H1 (cell line): ENCODE measurements around the gene IKZF2.

Experiments used
- CHD1 ChIP-seq: IDR thresholded peaks from 2 replicates; pipeline ENCODE4 v1.6.1; 2012; ENCODE audit warnings: low read depth, low read length, improper control_type of control experiment
- CTCF ChIP-seq, 3 experiments: IDR thresholded peaks; 1 replicate in 2 of 3; 2 replicates in 1 of 3; pipeline versions ENCODE4 v1.5.1 to v1.6.1; 2011; ENCODE audit warnings: low read length in 3 of 3, mild to moderate bottlenecking in 3 of 3, inconsistent platforms in 2 of 3, low read depth in 1 of 3, moderate library complexity in 1 of 3; ENCODE audit not compliant: insufficient read depth in 1 of 3; ENCODE audit errors: control extremely low read depth in 1 of 3
- EZH2 ChIP-seq: fragments of 200-600 bp; sonication (generic); IDR thresholded peaks from 2 replicates; pipeline ENCODE4 v1.7.1; 2012; ENCODE audit warnings: low read depth, mild to moderate bottlenecking, moderate library complexity, low read length, inconsistent platforms; ENCODE audit not compliant: severe bottlenecking
- GABPA ChIP-seq: IDR thresholded peaks from 2 replicates; pipeline ENCODE4 v1.6.1; 2011; ENCODE audit warnings: mild to moderate bottlenecking, low read length, moderate library complexity, borderline replicate concordance; ENCODE audit not compliant: insufficient read depth
- GTF2F1 ChIP-seq: IDR thresholded peaks from 2 replicates; pipeline ENCODE4 v1.6.1; 2012; ENCODE audit warnings: low read depth, low read length, improper control_type of control experiment, borderline replicate concordance
- KDM5A ChIP-seq: fragments of 200-600 bp; IDR thresholded peaks from 2 replicates; pipeline ENCODE4 v1.7.1; 2012; ENCODE audit warnings: mild to moderate bottlenecking, low read length, inconsistent platforms, mixed read lengths
- MAX ChIP-seq: IDR thresholded peaks from 2 replicates; pipeline ENCODE4 v1.6.1; 2012; ENCODE audit warnings: inconsistent platforms
- POLR2AphosphoS5 ChIP-seq: IDR thresholded peaks from 2 replicates; pipeline ENCODE4 v1.6.1; 2011; ENCODE audit warnings: low read depth, low read length
- TEAD4 ChIP-seq: IDR thresholded peaks from 2 replicates; pipeline ENCODE4 v1.6.1; 2012; ENCODE audit warnings: low read depth, low read length, inconsistent platforms, mixed read lengths
- YY1 ChIP-seq: IDR thresholded peaks from 2 replicates; pipeline ENCODE4 v1.6.1; 2011; ENCODE audit warnings: low read depth, mild to moderate bottlenecking, low read length

- TF ChIP-seq TEAD4 (peak; percentile 100), YY1 (0 out of 2 replicates have a peak, but pooled peaks have one; percentile 47), EZH2 (no peak), CTCF (IDR thresholded peaks at IDR 0.05; ENCODE audit: control extremely low read depth in 1 of 3, insufficient read depth in 1 of 3, low read depth in 1 of 3, low read length in 3 of 3) (no peak), CHD1 (no peak), GABPA (no peak), GTF2F1 (no peak), KDM5A (no peak), POLR2AphosphoS5 (no peak), MAX (peak; percentile 61; the same call in 1 of the 2 replicates)
Measured at GRCh38 chr2:213187833-213188532, 36.6 kb upstream of the IKZF2 start.
